Nephron progenitor cell (in vitro differentiated cells): ENCODE results near the gene LATS2.

Source experiments
- DNase-seq: peaks from one replicate; pipeline ENCODE4 v3.0.0; 2021
- H3K27ac Mint-ChIP-seq: 2 replicates; pipeline ENCODE4 v1.8.0; 2021; ENCODE audit warnings: mild to moderate bottlenecking, moderate library complexity, mixed read lengths
- H3K27me3 Mint-ChIP-seq: 2 replicates; pipeline ENCODE4 v1.8.0; 2021; ENCODE audit warnings: mild to moderate bottlenecking, low read depth, mixed read lengths; ENCODE audit not compliant: poor library complexity
- H3K36me3 Mint-ChIP-seq: 2 replicates; pipeline ENCODE4 v1.8.0; 2021; ENCODE audit warnings: low read depth, mixed read lengths
- H3K4me1 Mint-ChIP-seq: 2 replicates; pipeline ENCODE4 v1.8.0; 2021; ENCODE audit warnings: mixed read lengths
- H3K4me3 Mint-ChIP-seq: 2 replicates; pipeline ENCODE4 v1.8.0; 2021; ENCODE audit warnings: mild to moderate bottlenecking, moderate library complexity, mixed read lengths
- H3K9me3 Mint-ChIP-seq: 2 replicates; pipeline ENCODE4 v1.8.0; 2021; ENCODE audit warnings: mild to moderate bottlenecking, moderate library complexity, mixed read lengths
- TF ChIP-seq, protein P1 (sequence below): fragments of 200-600 bp; sonication (generic); IDR thresholded peaks from 2 replicates; pipeline ENCODE4 v1.5.0; 2021; ENCODE audit warnings: antibody characterized with exemption

The LATS2 gene

DNA sequence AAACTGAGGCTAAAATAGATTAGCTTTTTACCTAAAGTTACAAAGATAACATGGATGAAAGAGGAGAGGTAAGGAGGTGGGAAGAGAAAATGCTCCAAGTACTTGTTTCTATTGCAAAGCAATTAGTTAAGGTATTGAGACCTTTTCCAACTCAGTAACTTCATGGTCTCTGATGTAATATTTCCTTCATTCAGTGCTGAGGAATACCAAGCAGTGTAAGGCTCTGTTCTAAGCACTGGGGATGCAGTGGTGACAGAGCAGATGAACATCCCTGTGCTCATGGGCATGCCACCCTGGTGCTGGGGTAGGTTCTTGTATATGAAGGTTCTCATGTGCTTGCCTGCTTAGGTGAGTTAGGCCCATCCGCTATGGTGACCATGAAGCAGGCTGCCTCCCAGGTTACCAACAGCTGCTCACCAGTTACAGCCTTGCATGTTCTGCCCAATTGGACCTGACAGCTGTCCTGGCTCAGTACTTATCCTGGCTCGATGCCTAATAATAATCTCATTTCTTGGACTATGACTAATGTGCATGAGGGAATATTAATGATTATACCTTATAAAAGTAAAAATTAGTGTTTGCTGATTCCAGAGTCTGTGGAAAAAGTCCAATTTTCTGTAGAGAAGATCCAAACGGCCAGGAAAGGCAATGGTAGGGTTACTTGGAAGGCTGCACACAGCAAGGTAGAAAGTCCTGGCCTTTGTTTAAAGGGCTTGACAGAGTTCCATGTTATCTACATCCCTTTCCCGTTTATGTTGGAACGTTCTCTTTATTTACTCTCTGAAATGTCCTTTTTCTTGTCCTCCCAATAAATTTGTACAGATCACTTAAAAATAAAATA is 48.3 kb downstream of the LATS2 start:
- no peaks in the 10 kb centered on the region for H3K27me3 Mint-ChIP-seq
- H3K27ac Mint-ChIP-seq, result peak overlapping the region; percentile 98
- TF ChIP-seq, protein P1, sequence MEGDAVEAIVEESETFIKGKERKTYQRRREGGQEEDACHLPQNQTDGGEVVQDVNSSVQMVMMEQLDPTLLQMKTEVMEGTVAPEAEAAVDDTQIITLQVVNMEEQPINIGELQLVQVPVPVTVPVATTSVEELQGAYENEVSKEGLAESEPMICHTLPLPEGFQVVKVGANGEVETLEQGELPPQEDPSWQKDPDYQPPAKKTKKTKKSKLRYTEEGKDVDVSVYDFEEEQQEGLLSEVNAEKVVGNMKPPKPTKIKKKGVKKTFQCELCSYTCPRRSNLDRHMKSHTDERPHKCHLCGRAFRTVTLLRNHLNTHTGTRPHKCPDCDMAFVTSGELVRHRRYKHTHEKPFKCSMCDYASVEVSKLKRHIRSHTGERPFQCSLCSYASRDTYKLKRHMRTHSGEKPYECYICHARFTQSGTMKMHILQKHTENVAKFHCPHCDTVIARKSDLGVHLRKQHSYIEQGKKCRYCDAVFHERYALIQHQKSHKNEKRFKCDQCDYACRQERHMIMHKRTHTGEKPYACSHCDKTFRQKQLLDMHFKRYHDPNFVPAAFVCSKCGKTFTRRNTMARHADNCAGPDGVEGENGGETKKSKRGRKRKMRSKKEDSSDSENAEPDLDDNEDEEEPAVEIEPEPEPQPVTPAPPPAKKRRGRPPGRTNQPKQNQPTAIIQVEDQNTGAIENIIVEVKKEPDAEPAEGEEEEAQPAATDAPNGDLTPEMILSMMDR, result no peak
- no peak overlapping the region for H3K4me3 Mint-ChIP-seq
- peaks cover 75% of the 10 kb centered on the region for H3K4me1 Mint-ChIP-seq
- no peak for DNase-seq
- no peaks in the 10 kb centered on the region for H3K9me3 Mint-ChIP-seq
- H3K36me3 Mint-ChIP-seq, result peaks cover 14% of the 10 kb centered on the region

DNA sequence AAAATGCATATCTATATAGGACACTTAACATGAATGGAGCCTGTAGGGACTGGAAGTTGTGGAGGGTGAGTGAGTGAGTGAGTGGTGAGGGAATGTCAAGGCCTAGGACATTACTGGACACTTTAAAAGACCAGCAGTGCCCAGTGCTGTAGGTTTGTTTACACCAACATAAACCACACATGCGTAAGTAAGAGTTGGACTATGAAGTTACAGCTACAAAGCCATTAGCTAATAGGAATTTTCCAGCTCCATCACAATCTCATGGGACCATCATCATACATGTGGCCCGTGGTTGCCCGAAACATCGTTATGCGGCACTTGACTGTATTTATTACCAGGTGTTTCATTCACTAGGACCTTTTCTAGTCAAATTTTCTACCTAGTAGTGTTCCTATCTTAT is 49.2 kb downstream of the LATS2 start:
- Mint-ChIP-seq H3K27me3 (no peaks in the 10 kb centered on the region), H3K9me3 (no peaks in the 10 kb centered on the region), H3K4me1 (peaks cover 75% of the 10 kb centered on the region), H3K4me3 (no peak overlapping the region), H3K27ac (peak overlapping the region; percentile 78), H3K36me3 (peaks cover 14% of the 10 kb centered on the region)
- DNase-seq, result no peak
- TF ChIP-seq, protein P1, result no peak

DNA sequence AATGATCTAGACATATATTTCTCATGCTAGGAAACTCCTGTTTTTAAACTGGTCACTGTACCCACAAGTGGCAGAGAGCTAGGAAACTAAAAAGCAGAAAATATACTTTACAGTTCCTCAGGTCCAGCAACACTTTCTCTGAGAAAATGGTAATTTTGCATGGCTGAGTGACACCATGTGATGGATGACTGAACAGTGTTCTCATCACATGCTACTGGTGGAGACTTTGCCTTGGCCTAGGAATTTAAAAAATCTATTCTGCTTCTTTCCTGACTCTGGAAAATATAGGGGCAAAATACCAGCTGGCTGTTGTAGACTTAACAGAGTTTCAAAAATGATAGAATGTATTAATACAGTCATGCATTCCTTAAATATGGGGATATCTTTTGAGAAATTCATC is 50.0 kb downstream of the LATS2 start:
- Mint-ChIP-seq H3K9me3 (no peaks in the 10 kb centered on the region), H3K27ac (no peak overlapping the region), H3K36me3 (peaks cover 9% of the 10 kb centered on the region), H3K4me3 (peak overlapping the region; percentile 53), H3K27me3 (no peaks in the 10 kb centered on the region), H3K4me1 (peaks cover 73% of the 10 kb centered on the region)
- no peak for DNase-seq
- TF ChIP-seq, protein P1, result no peak

DNA sequence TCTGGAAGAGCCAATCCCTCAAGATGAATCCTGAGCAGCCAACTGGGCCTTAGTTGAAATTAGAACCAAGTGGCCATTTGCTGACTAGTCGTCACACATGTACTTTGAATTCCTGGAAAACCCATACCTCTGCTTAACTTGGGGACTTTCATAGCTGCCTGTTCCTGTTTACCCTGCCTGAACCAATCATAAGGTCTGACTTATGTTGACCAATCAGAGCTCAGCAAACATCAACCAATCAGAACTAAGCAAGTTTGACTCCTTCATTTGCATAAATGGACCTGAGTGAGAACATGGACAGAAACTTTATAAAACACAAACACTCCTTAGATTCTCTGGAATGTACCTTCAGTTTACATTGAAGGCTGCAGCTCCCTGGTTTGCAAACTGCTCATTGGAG is 50.8 kb downstream of the LATS2 start:
- peak overlapping the region; percentile 98 for H3K27ac Mint-ChIP-seq
- peaks cover 9% of the 10 kb centered on the region for H3K36me3 Mint-ChIP-seq
- no peak overlapping the region for H3K4me3 Mint-ChIP-seq
- no peaks in the 10 kb centered on the region for H3K27me3 Mint-ChIP-seq
- H3K9me3 Mint-ChIP-seq, result no peaks in the 10 kb centered on the region
- no peak for DNase-seq
- H3K4me1 Mint-ChIP-seq, result peaks cover 75% of the 10 kb centered on the region
- TF ChIP-seq, protein P1, result no peak

DNA sequence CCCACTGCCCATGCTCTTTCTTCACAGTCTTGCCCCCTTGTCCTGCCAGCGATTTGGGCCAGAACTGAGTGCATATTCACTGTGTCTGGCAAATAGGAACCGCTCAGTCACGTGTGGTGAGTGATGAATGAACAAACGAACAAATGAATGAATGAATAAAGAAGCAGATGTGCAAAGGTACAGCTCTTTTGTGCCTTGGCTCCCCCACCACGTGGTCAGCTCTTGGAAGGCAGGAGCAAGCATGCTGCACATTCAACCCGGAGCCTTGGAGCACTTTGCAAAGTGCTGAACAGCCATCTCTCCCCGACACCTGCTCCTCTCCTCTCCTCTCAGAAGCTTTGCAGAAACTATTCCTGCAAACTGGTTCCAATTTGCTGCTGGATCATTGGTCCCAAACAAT is 52.4 kb downstream of the LATS2 start:
- Mint-ChIP-seq H3K4me3 (no peak overlapping the region), H3K9me3 (no peaks in the 10 kb centered on the region), H3K36me3 (peaks cover 9% of the 10 kb centered on the region), H3K27ac (peak overlapping the region; percentile 98), H3K4me1 (peaks cover 72% of the 10 kb centered on the region), H3K27me3 (no peaks in the 10 kb centered on the region)
- TF ChIP-seq, protein P1, result no peak
- no peak for DNase-seq

DNA sequence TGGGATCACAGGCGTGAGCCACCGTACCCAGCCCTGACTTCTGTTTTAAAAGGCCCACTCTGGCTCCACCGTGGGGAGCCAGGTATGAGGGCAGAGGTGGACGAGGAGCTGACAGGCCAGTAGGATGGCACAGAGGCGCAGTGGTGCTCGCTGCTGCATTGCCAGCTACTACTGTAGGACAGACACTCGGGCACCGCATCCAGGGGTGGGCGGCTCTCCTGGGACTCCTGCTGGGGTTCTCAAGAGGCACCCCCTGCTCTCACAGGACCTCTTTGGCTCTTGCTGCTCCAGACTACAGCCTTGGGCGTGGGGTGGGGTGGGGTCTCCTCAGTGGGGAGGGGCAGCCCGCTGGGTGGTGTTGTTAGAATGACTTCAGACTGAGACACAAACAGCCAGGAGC is 53.4 kb downstream of the LATS2 start:
- H3K27me3 Mint-ChIP-seq, result no peaks in the 10 kb centered on the region
- peaks cover 62% of the 10 kb centered on the region for H3K4me1 Mint-ChIP-seq
- H3K9me3 Mint-ChIP-seq, result no peaks in the 10 kb centered on the region
- no peak for DNase-seq
- no peak overlapping the region for H3K4me3 Mint-ChIP-seq
- no peak overlapping the region for H3K27ac Mint-ChIP-seq
- H3K36me3 Mint-ChIP-seq, result peaks cover 9% of the 10 kb centered on the region
- TF ChIP-seq, protein P1, result no peak
